Body of pancreas (tissue), 4 donors: ENCODE results near the gene RCAN2. TPM values are rescaled to one million over a fixed set of nuclear protein-coding genes. Genes with fewer than 3 reads are reported as not detected.

Source experiments
- ATAC-seq: fragments of 150-250 bp; one replicate; pipeline ENCODE4 v1.9.1; 2016
- DNase-seq, 4 donors: peaks; one replicate each; pipeline ENCODE4 v3.0.0-alpha.2; 2019
- H3K27ac ChIP-seq, 4 donors: fragments of 200-600 bp; sonication (generic); 1 replicate in 3 of 4; 2 replicates in 1 of 4; pipeline versions ENCODE4 v1.5.1 to v1.6.1; 2016 to 2019; ENCODE audit warnings: mild to moderate bottlenecking in 1 of 4, mixed read lengths in 1 of 4, moderate library complexity in 1 of 4
- H3K27me3 ChIP-seq, 2 donors: fragments of 200-600 bp; sonication (generic); one replicate each; pipeline ENCODE4 v1.6.0; 2016; ENCODE audit warnings: mild to moderate bottlenecking in 1 of 2
- H3K36me3 ChIP-seq, 2 donors: fragments of 200-600 bp; sonication (generic); replicated peaks in 1 of 2; 2 replicates each; pipeline ENCODE4 v1.5.1; 2016; ENCODE audit warnings: low read depth in 2 of 2; ENCODE audit not compliant: insufficient read depth in 1 of 2
- H3K4me1 ChIP-seq: fragments of 200-600 bp; sonication (generic); one replicate; pipeline ENCODE4 v1.6.0; 2016
- H3K4me3 ChIP-seq, 2 donors: fragments of 200-600 bp; sonication (generic); 1 replicate in 1 of 2; 2 replicates in 1 of 2; pipeline ENCODE4 v1.5.1; 2016 to 2019
- H3K9me3 ChIP-seq, 3 donors: fragments of 200-600 bp; sonication (generic); 1 replicate in 2 of 3; 2 replicates in 1 of 3; pipeline ENCODE4 v1.5.1; 2016
- POLR2A ChIP-seq, 3 donors: fragments of 450-650 bp; IDR thresholded peaks; one replicate each; pipeline ENCODE4 v1.6.1; 2016; ENCODE audit warnings: antibody characterized with exemption in 3 of 3, mild to moderate bottlenecking in 2 of 3
- WGBS, 2 donors: methylation state at CpG; one replicate each; pipeline ENCODE4 v1.1.5; 2017; 5-methylcytosine and 5-hydroxymethylcytosine counted together
- intact Hi-C: fragments of 100-400 bp; cut with DNase I; formaldehyde crosslinking; loops from one replicate; pipeline ENCODE4 v1.15.1; 2023
- total RNA-seq, 2 donors: library from RNA; depleted of rRNA; stranded (reverse); fragments of >200 nt; gene quantifications; one replicate each; pipeline ENCODE4 v1.1.0, GENCODE V29; 2016
- TF ChIP-seq, protein P1 (sequence below), 7 experiments: fragments of 450-650 bp in 4 of 7; fragments of 200-600 bp in 3 of 7; sonication (generic) in 3 of 7; IDR thresholded peaks; one replicate each; pipeline ENCODE4 v1.5.1; 2016 to 2019; ENCODE audit warnings: antibody characterized with exemption in 7 of 7

Gene RCAN2
- total RNA-seq, 2 donors from 2014 or later: 5.3 to 6.5 TPM

GRCh38 chr6:46469021-46469420, 22.2 kb downstream of the RCAN2 start:
- 82 to 87% methylated on average over 2 of the region's 2 CpGs for WGBS, 2 donors
- H3K4me1 ChIP-seq: no peaks in the 10 kb centered on the region

DNA sequence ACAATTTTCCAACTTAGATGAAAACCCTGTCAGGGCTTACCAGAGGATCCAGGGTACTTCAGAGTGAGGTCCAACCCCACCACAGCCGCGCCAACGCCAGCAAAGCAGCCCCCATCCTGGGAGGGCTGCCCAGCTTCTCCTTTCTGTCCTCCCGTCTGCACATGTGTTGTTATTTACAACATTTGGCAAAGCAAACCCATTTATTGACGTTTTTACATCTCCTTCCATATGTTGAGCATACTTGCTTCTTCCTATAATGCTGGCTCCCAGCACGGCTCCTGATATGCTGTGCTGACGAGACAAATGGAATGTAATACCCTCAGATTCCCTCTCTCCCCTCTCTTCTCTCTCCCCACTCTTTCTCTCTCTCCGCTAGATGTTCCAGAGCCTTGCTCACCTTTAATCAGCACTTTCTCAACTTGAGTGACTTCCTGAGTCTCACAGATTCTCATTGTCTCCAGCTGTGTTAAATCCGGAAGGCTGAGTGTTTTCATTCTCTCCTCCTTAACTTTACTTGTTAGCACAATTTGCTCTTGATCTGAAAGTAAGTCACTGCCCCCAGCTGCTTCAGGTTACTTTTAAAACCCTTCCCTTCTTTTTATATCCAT, 22.7 kb downstream of the RCAN2 start:
- intact Hi-C loops: no loop called here
- no peak for TF ChIP-seq POLR2A (IDR thresholded peaks at IDR 0.05)
- TF ChIP-seq, protein P1, sequence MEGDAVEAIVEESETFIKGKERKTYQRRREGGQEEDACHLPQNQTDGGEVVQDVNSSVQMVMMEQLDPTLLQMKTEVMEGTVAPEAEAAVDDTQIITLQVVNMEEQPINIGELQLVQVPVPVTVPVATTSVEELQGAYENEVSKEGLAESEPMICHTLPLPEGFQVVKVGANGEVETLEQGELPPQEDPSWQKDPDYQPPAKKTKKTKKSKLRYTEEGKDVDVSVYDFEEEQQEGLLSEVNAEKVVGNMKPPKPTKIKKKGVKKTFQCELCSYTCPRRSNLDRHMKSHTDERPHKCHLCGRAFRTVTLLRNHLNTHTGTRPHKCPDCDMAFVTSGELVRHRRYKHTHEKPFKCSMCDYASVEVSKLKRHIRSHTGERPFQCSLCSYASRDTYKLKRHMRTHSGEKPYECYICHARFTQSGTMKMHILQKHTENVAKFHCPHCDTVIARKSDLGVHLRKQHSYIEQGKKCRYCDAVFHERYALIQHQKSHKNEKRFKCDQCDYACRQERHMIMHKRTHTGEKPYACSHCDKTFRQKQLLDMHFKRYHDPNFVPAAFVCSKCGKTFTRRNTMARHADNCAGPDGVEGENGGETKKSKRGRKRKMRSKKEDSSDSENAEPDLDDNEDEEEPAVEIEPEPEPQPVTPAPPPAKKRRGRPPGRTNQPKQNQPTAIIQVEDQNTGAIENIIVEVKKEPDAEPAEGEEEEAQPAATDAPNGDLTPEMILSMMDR (IDR thresholded peaks at IDR 0.05): no peak
- H3K4me3 ChIP-seq: no peak overlapping the region
- H3K36me3 ChIP-seq: no peaks in the 10 kb centered on the region
- H3K4me1 ChIP-seq: no peaks in the 10 kb centered on the region
- 85 to 86% methylated on average over 9 of the region's 9 CpGs for WGBS, 2 donors
- H3K9me3 ChIP-seq: no peaks in the 10 kb centered on the region
- H3K27me3 ChIP-seq: no peaks in the 10 kb centered on the region
- H3K27ac ChIP-seq: no peak overlapping the region
- DNase-seq: no peak
- no peak for ATAC-seq

More at GRCh38 chr6:46469021-46469420, 22.2 kb downstream of the RCAN2 start:
- DNase-seq (no peak), ATAC-seq (no peak)
- no peak overlapping the region for H3K27ac ChIP-seq
- TF ChIP-seq, protein P1 (IDR thresholded peaks at IDR 0.05): no peak
- TF ChIP-seq POLR2A (IDR thresholded peaks at IDR 0.05): no peak
- H3K4me3 ChIP-seq: no peak overlapping the region
- intact Hi-C loops: no loop called here
- no peaks in the 10 kb centered on the region for H3K9me3 ChIP-seq
- H3K36me3 ChIP-seq: no peaks in the 10 kb centered on the region
- no peaks in the 10 kb centered on the region for H3K27me3 ChIP-seq

DNA sequence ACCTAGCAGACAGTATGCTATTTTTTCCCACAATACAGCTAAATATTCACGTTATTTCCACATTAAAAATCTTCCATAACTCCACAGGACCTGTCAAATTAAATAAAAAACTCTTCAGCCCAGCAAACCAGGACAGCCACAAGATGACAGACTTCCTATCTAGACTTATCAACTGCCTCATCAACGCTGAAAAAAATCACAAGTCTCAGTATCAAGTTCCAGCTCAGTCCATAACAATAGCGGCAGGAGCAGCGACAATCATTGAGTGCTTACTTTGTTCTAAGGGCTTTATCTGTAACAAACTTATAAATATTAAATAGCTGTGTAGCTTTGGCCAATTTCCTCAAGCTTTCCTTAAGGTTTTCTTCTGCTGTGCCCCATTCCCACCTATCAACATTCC, 24.7 kb downstream of the RCAN2 start:
- no peaks in the 10 kb centered on the region for H3K9me3 ChIP-seq
- TF ChIP-seq POLR2A (IDR thresholded peaks at IDR 0.05): no peak
- TF ChIP-seq, protein P1 (IDR thresholded peaks at IDR 0.05): no peak
- WGBS, 2 donors: 81% methylated on average over 4 of the region's 4 CpGs
- no peaks in the 10 kb centered on the region for H3K27me3 ChIP-seq
- H3K4me1 ChIP-seq: no peaks in the 10 kb centered on the region
- no peak overlapping the region for H3K4me3 ChIP-seq
- H3K27ac ChIP-seq: no peak overlapping the region
- intact Hi-C loops: no loop called here
- DNase-seq: no peak
- no peaks in the 10 kb centered on the region for H3K36me3 ChIP-seq
- no peak for ATAC-seq

DNA sequence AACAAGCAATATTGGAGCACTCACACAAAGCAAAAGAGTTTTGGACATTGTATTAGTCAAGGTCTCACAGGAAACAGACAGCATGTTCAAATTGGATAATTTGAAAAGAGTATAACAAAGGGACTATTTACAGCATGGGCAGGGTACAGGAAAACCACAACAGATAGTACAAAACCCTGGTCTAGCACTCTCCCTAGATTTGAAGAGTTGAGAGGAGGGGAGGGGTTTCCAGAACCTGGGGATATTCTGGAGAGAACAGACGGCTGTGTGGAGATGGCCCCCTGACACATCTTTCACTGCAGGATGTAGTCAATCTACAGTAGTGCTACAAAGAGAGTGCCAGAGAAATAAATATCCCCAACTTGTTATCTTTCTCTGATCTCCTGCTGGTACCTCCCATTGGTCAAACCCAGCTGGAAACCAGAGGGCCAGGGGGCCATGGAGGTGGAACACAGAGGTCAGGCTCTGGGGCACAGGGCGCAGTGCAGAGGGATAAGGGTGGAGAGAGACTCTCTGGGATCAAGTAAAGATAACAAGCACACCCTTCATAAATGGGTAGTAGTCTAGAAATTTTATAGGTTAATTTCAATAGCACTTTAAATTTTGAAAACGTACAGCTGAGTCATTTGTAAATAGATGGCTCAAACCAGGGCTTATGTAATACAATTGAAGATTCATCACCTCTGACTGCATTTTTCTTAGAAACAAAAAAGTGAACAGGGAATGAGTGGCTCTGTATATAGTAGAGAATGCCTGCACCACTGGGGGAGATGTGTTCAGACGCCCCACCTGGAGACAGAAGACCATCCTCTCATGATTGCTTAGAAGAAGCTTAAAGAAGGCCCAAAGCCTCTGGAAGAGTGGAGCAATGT, 25.7 kb downstream of the RCAN2 start:
- no peaks in the 10 kb centered on the region for H3K36me3 ChIP-seq
- DNase-seq (no peak), ATAC-seq (no peak)
- H3K9me3 ChIP-seq: no peaks in the 10 kb centered on the region
- intact Hi-C loops: no loop called here
- no peaks in the 10 kb centered on the region for H3K4me1 ChIP-seq
- H3K4me3 ChIP-seq: no peak overlapping the region
- TF ChIP-seq POLR2A (IDR thresholded peaks at IDR 0.05): no peak
- TF ChIP-seq, protein P1 (IDR thresholded peaks at IDR 0.05): no peak
- WGBS, 2 donors: 75 to 81% methylated on average over 4 of the region's 4 CpGs
- H3K27me3 ChIP-seq: no peaks in the 10 kb centered on the region
- H3K27ac ChIP-seq: no peak overlapping the region
